GM18526 (cell line): Measurements from ENCODE around the gene RASGRP4.
A peak's percentile ranks its signal among the peaks of the same experiment; 100 is the strongest.

Experiments used
- POLR2A ChIP-seq: IDR thresholded peaks from 3 replicates; pipeline ENCODE4 v1.6.1; 2011; ENCODE audit not compliant: insufficient read length; ENCODE audit errors: extremely low read depth

Gene RASGRP4

GRCh38 chr19:38404858-38405257, 21.2 kb downstream of the RASGRP4 start:
- TF ChIP-seq POLR2A = no peak

DNA sequence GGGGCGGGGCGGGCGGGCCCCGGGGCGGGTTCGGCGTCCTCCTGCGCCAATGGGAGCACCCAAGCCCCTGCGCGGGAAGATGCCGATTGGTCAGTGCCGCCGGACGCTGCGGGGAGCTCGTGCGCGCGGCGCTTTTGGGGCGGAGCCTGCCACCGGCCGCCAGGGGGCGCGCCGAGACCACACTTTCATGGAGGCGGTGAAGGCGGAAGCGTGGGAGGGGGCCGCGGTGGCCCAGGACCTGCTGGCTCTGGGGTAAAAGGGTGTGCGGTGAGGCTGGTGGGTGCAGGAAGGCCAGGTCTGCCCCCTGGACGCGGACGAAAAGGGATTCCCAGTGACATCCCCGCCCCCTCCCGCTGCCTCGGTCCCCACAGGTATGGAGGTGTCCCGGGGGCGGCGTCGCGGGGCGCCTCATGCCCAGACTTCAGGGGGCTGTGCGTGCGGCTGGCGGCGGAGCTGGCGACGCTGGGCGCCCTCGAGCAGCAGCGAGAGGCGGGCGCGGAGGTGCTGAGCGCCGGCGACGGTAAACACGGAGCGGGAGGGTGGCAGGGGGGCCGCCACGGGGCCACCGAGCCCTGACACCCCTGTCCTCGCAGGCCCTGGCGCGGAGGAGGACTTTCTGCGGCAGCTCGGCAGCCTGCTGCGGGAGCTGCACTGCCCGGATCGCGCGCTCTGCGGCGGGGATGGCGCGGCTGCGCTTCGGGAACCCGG, 22.9 kb downstream of the RASGRP4 start, which contains the start of gene FAM98C:
Gene FAM98C (plus strand): TSS at position 127 of the 708 bp plus-strand sequence. CDS start 61 bp downstream, at position 188.
- TF ChIP-seq POLR2A = peak; percentile 46

DNA sequence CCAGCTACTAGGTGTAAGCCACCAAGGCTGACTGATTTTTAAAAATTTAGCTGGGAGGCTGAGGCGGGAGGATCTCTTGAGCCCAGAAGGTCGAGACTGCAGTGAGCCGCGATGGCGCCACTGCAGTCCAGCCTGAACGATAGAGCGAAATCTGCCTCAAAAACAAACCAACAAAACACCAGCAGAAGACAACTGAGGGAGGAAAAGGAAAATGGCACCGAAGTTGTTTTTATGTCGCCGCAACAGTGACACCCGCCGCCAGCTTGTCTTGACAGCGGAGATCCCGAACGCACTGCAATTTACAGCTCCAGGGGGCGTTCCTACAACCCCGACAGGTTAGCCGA, 23.4 kb downstream of the RASGRP4 start:
- no peak for TF ChIP-seq POLR2A

- TF ChIP-seq POLR2A = no peak
Measured at GRCh38 chr19:38401148-38401547, 24.9 kb downstream of the RASGRP4 start.

- no peak for TF ChIP-seq POLR2A
Measured at GRCh38 chr19:38400361-38400760, 25.7 kb downstream of the RASGRP4 start.

GRCh38 chr19:38399537-38399936, 26.5 kb downstream of the RASGRP4 start:
- TF ChIP-seq POLR2A = no peak

GRCh38 chr19:38399081-38399480, 26.9 kb downstream of the RASGRP4 start:
- no peak for TF ChIP-seq POLR2A

- no peak for TF ChIP-seq POLR2A
Measured at GRCh38 chr19:38395381-38396114, 30.5 kb downstream of the RASGRP4 start.

DNA sequence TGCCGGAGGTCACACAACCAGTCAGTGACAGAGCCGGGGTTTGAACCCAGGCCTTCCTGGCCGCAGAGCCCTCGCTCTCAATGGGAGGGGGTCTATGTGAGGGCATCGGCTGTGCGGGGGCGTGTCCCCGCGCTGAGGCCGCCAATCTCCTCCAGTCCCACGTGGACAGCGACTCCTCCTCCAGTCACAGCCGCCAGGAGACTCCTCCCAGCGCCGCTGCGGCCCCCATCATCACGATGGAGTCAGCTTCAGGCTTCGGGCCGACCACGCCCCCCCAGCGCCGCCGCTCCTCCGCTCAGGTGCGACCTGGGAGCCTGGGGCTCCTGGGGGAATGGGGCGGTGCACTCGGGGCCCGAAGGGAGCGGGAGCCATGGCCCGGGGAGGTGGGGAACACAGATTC, 31.5 kb downstream of the RASGRP4 start:
- no peak for TF ChIP-seq POLR2A

GRCh38 chr19:38392707-38393308, 33.2 kb downstream of the RASGRP4 start:
- TF ChIP-seq POLR2A = no peak

GRCh38 chr19:38391911-38392464, 34.0 kb downstream of the RASGRP4 start:
- TF ChIP-seq POLR2A = no peak

DNA sequence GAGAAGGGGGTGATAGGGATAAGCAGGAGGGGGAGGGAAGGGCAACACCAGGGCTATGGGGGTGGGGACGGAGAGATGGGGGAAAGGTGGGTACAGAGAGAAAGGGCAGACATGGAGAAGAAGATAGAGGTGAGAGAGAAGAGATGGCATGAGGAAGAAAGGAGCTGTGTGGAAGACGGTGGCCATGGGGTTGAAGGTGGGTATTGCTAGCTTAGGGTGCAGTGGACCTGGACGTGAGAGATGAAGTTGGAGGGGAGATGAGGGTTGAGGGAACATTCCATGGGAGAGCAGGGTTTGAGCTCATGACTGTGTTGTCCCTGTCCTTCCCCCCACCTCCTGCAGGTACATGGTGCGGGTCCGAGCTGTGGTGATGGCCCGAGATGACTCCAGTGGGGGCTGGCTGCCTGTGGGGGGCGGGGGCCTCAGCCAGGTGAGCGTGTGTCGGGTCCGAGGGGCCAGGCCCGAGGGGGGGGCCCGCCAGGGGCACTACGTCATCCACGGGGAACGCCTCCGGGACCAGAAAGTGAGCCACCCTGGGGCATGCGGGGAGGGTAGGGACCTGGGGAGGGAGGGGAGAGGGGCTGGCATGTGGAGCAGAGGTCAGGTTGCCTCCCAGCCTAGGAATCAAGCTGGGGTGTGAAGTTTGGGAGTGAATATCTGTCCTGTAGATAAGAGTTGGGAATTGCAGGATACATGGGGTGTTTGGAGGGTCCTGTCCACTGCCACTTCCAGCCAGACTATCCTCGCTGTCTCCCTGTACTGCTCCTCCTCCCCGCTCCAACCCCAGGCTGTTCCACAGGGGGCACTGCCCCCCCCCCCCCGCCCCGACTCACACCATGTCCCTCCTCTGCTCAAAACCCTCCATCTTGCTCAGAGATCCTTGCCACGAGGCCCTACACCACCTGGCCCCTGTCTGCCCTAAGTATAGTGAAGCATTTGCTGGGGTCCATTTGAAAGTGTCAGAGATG, 35.8 kb downstream of the RASGRP4 start:
- no peak for TF ChIP-seq POLR2A

- TF ChIP-seq POLR2A = no peak
Measured at GRCh38 chr19:38389101-38389925, 36.7 kb downstream of the RASGRP4 start.
